ENCODE measurements around the gene APOL1.

The APOL1 gene

DNA sequence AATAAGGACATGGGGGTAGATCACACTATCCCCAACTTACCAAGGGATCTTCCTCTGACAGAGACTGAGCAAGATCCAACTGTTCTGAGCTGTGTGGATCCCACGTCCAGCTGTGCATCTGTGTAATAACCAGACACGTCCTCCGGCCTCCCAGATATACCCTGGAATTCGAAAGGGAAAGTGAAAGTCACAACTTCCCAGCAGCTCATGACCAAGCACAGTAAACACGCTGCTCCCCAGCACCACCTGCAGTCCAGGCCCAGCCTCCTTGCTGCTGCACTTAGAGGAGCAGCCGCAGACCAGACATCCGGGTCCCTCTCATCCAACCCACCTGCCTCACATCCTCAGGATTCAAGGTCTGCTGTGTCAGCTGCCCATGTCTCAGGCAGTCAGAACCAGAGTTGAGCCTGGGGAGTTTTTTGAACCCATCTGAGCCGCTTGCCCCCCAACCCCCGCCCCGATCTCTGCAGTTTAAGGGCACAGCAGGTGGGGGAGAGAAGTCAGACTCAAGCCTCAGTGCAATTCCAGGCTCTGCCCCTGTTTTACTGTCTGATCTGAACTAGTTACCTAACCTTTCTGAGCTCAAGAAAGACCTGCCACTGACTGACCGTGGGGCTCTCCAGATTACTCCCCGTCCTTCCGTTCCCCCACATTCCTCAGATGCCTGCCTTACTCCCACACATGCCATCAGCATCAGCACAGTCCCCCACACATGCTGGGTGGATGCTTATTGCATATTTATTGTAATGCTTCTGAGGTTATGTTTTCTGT lies 13.3 kb upstream of the APOL1 start, which contains the start of gene APOL2:
Gene APOL2, minus strand, starts transcription at position 127 of the 771 bp plus-strand sequence. CDS start 6,365 bp downstream, outside the sequence.
- peak within 1 kb of the TSS; percentile 72 for H3K4me3 ChIP-seq (ENCODE audit: low read length)
- no peaks in the 10 kb centered on the region for H3K9me3 ChIP-seq (ENCODE audit: control insufficient read depth, insufficient read depth, low read length)
- no peaks in the 10 kb centered on the region for H3K79me2 ChIP-seq (ENCODE audit: control insufficient read depth, low read length)
- no peaks in the 10 kb centered on the region for H3F3A ChIP-seq (ENCODE audit: control insufficient read depth, insufficient read depth)
- TF ChIP-seq EZH2phosphoT487 (IDR thresholded peaks at IDR 0.05; ENCODE audit: borderline replicate concordance, low read length) = no peak
- peak; percentile 76 for TF ChIP-seq CTCF (IDR thresholded peaks at IDR 0.05; ENCODE audit: low read depth, low read length, poor library complexity, severe bottlenecking)
- H3K27ac ChIP-seq (ENCODE audit: low read depth, low read length) = no peak within 1 kb of the TSS
- H4K20me1 ChIP-seq (ENCODE audit: control insufficient read depth, insufficient read depth, low read depth, low read length) = no peaks in the 10 kb centered on the region
- H3K4me1 ChIP-seq (ENCODE audit: control insufficient read depth, low read length) = peaks cover 16% of the 10 kb centered on the region
- H3K9me2 ChIP-seq (replicated peaks; ENCODE audit: control insufficient read depth, low read length) = no peaks in the 10 kb centered on the region
- peak within 1 kb of the TSS; percentile 85 for H3K4me2 ChIP-seq (ENCODE audit: low read length)
- H3K27me3 ChIP-seq (ENCODE audit: control insufficient read depth, low read length) = no peaks in the 10 kb centered on the region; the same call in 1 of the 2 replicates
- no peaks in the 10 kb centered on the region for H3K36me3 ChIP-seq (ENCODE audit: control insufficient read depth, low read length)

DNA sequence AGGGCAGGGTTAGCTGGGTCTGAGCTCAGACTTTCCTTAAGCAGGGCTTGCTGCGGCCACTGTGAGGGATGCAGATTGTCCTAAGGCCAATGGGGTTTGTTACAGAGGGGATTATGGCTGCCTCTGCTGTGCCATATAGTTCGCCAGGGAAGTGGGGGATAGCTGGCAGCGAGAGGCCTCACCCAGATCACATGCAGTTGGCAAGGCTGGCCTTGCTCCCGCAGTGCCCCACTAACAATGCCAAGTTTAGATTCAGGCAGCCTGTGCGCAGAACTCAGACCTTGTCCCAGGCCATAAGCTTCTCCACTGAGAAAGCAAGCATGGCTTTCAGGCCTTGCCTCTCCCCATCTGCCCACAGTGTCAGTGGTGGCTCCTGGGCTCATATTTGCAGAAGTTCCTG lies 8.9 kb upstream of the APOL1 start:
- no peak overlapping the region for H3K27ac ChIP-seq (ENCODE audit: low read depth, low read length)
- H3K4me2 ChIP-seq (ENCODE audit: low read length) = no peak overlapping the region
- H3K9me3 ChIP-seq (ENCODE audit: control insufficient read depth, insufficient read depth, low read length) = 0 out of 2 replicates have a peak, but pooled peaks cover 3% of the 10 kb centered on the region
- H3K4me3 ChIP-seq (ENCODE audit: low read length) = no peak overlapping the region
- no peaks in the 10 kb centered on the region for H3F3A ChIP-seq (ENCODE audit: control insufficient read depth, insufficient read depth)
- H3K27me3 ChIP-seq (ENCODE audit: control insufficient read depth, low read length) = no peaks in the 10 kb centered on the region; the same call in 1 of the 2 replicates
- H4K20me1 ChIP-seq (ENCODE audit: control insufficient read depth, insufficient read depth, low read depth, low read length) = no peaks in the 10 kb centered on the region
- TF ChIP-seq CTCF (IDR thresholded peaks at IDR 0.05; ENCODE audit: low read depth, low read length, poor library complexity, severe bottlenecking) = no peak
- no peak for TF ChIP-seq EZH2phosphoT487 (IDR thresholded peaks at IDR 0.05; ENCODE audit: borderline replicate concordance, low read length)
- peaks cover 9% of the 10 kb centered on the region for H3K4me1 ChIP-seq (ENCODE audit: control insufficient read depth, low read length)
- no peaks in the 10 kb centered on the region for H3K79me2 ChIP-seq (ENCODE audit: control insufficient read depth, low read length)
- no peaks in the 10 kb centered on the region for H3K9me2 ChIP-seq (replicated peaks; ENCODE audit: control insufficient read depth, low read length)
- no peaks in the 10 kb centered on the region for H3K36me3 ChIP-seq (ENCODE audit: control insufficient read depth, low read length)

- no peak overlapping the region for H3K4me3 ChIP-seq (ENCODE audit: low read length)
- no peaks in the 10 kb centered on the region for H3F3A ChIP-seq (ENCODE audit: control insufficient read depth, insufficient read depth)
- H3K27me3 ChIP-seq (ENCODE audit: control insufficient read depth, low read length) = no peaks in the 10 kb centered on the region; the same call in 1 of the 2 replicates
- H3K9me3 ChIP-seq (ENCODE audit: control insufficient read depth, insufficient read depth, low read length) = peaks cover 5% of the 10 kb centered on the region; the same call in 1 of the 2 replicates
- H3K79me2 ChIP-seq (ENCODE audit: control insufficient read depth, low read length) = no peaks in the 10 kb centered on the region
- no peaks in the 10 kb centered on the region for H4K20me1 ChIP-seq (ENCODE audit: control insufficient read depth, insufficient read depth, low read depth, low read length)
- H3K4me2 ChIP-seq (ENCODE audit: low read length) = no peak overlapping the region
- H3K27ac ChIP-seq (ENCODE audit: low read depth, low read length) = no peak overlapping the region
- H3K9me2 ChIP-seq (replicated peaks; ENCODE audit: control insufficient read depth, low read length) = no peaks in the 10 kb centered on the region
- H3K4me1 ChIP-seq (ENCODE audit: control insufficient read depth, low read length) = peaks cover 2% of the 10 kb centered on the region
- TF ChIP-seq CTCF (IDR thresholded peaks at IDR 0.05; ENCODE audit: low read depth, low read length, poor library complexity, severe bottlenecking) = no peak
- TF ChIP-seq EZH2phosphoT487 (IDR thresholded peaks at IDR 0.05; ENCODE audit: borderline replicate concordance, low read length) = no peak
- H3K36me3 ChIP-seq (ENCODE audit: control insufficient read depth, low read length) = no peaks in the 10 kb centered on the region
Measured at GRCh38 chr22:36244522-36245391, 8.2 kb upstream of the APOL1 start.
